HUES6 (cell line): ENCODE measurements around the gene ATP5PO.

Experiments used
- H3K27ac ChIP-seq: 2 replicates; pipeline ENCODE4 v1.7.0; 2013; ENCODE audit warnings: low read depth, mild to moderate bottlenecking, low read length, inconsistent platforms
- H3K27me3 ChIP-seq: 2 replicates; pipeline ENCODE4 v1.6.1; 2013; ENCODE audit warnings: low read length; ENCODE audit not compliant: control insufficient read depth, insufficient read depth
- H3K36me3 ChIP-seq: 2 replicates; pipeline ENCODE4 v1.6.1; 2013; ENCODE audit warnings: low read length; ENCODE audit not compliant: control insufficient read depth, insufficient read depth
- H3K4me1 ChIP-seq: 2 replicates; pipeline ENCODE4 v1.6.1; 2013; ENCODE audit warnings: low read length; ENCODE audit not compliant: control insufficient read depth, insufficient read depth
- H3K4me3 ChIP-seq: 2 replicates; pipeline ENCODE4 v1.5.1; 2013; ENCODE audit warnings: low read depth, low read length
- H3K9ac ChIP-seq: one replicate; pipeline ENCODE4 v1.6.1; 2013; ENCODE audit warnings: mild to moderate bottlenecking, low read length
- H3K9me3 ChIP-seq: 2 replicates; pipeline ENCODE4 v1.6.1; 2013; ENCODE audit warnings: low read depth, low read length; ENCODE audit not compliant: control insufficient read depth, insufficient read depth

Gene ATP5PO

DNA sequence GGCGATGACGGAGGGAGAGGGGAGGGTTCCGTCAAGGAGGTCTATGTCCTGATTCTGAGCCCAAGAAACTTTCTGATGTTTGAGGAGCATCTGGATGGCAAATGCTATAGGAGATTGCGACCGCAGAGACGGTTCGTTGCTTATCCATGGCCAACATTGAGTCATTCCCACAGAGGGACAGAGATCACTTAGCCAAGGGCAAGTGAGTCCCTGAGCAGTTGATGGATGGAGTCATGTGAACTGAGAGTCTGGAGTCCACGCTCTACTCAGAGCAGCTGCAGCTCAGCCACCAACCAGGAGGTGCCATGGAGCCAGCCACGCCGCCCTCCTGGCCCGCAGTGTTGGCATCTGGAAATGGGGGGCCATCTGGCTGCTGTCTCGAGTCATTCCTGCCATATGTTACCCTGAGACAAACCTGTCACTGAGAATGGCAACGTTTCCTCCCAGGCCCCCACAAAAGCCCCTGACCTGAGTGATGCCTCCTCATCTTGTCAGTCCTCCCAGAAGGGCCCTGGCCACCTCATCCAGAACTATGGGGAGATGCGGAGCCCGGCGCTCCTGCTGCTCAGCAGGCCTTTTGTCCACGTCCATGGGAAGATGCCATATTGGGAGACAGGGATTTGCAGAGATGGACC lies 58.6 kb downstream of the ATP5PO start:
- Histone ChIP-seq H3K9me3 (no peaks in the 10 kb centered on the region), H3K9ac (no peak overlapping the region), H3K4me3 (no peak overlapping the region), H3K27me3 (no peaks in the 10 kb centered on the region), H3K27ac (no peak overlapping the region), H3K4me1 (peaks cover 25% of the 10 kb centered on the region), H3K36me3 (no peaks in the 10 kb centered on the region)

DNA sequence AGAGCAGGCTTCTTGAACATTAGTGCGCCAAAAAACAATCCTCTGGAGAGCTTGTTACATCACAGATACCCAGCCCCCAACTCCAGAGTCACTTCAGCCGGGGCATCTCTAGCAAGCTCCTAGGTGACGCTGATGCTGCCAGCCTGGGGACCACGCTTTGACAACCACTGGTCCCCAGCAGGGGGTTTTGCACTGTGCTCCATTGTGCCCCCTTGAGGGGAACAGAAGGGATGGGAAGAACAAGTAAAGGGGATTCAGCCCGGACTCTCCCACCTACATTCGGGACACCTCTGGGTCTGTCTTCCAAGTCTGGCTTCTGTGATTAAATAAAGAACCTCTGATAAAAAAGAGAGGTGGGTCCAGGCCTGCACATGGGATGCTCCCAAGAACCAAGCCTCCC lies 60.4 kb downstream of the ATP5PO start:
- no peak overlapping the region for H3K9ac ChIP-seq
- H3K4me1 ChIP-seq = peaks cover 25% of the 10 kb centered on the region
- no peaks in the 10 kb centered on the region for H3K36me3 ChIP-seq
- H3K27ac ChIP-seq = no peak overlapping the region
- H3K4me3 ChIP-seq = no peak overlapping the region
- no peaks in the 10 kb centered on the region for H3K9me3 ChIP-seq
- no peaks in the 10 kb centered on the region for H3K27me3 ChIP-seq

GRCh38 chr21:33854604-33855003 lies 61.0 kb downstream of the ATP5PO start:
- H3K36me3 ChIP-seq = no peaks in the 10 kb centered on the region
- no peaks in the 10 kb centered on the region for H3K27me3 ChIP-seq
- H3K9ac ChIP-seq = no peak overlapping the region
- no peaks in the 10 kb centered on the region for H3K9me3 ChIP-seq
- no peak overlapping the region for H3K4me3 ChIP-seq
- H3K4me1 ChIP-seq = peaks cover 23% of the 10 kb centered on the region
- H3K27ac ChIP-seq = no peak overlapping the region
